Measurements from ENCODE around the gene TLR2.

The TLR2 gene, protein sequence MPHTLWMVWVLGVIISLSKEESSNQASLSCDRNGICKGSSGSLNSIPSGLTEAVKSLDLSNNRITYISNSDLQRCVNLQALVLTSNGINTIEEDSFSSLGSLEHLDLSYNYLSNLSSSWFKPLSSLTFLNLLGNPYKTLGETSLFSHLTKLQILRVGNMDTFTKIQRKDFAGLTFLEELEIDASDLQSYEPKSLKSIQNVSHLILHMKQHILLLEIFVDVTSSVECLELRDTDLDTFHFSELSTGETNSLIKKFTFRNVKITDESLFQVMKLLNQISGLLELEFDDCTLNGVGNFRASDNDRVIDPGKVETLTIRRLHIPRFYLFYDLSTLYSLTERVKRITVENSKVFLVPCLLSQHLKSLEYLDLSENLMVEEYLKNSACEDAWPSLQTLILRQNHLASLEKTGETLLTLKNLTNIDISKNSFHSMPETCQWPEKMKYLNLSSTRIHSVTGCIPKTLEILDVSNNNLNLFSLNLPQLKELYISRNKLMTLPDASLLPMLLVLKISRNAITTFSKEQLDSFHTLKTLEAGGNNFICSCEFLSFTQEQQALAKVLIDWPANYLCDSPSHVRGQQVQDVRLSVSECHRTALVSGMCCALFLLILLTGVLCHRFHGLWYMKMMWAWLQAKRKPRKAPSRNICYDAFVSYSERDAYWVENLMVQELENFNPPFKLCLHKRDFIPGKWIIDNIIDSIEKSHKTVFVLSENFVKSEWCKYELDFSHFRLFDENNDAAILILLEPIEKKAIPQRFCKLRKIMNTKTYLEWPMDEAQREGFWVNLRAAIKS

DNA sequence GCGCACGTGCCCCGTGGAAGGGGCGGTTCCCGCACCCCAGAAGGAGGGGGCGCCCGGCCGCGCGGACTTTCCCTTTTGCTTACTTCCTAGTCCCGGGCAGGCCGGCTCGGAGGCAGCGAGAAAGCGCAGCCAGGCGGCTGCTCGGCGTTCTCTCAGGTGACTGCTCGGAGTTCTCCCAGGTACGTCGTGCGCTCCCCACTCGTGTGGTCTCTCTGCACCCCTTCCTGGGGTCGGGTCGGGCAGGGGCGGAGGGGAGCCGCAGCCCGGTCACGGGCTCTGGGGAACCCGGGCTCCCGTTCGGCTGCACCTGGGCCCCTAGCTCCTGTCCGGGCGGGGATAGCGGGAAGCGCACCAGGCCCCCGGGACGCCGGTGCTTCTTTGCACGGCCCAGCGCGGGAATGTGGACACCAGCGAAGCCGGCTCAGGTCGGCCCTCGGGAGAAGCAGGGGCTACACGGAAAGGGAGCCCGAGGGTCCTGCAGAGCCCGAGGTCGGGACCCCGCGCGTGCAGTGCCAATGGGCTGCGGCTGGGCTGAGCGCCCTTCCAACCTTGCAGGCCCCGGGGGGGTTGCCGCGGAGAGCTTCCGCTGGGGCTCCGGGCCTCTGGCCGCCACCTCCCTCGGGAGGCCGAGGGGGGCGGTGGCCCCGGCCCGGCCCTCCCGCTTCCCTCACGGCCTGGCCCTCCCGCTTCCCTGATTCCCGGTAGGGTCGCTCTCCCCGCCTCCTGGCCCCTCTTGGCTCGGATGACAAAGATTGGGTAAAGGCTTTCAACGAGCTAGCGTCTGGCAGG, at the start of gene TLR2:
Gene TLR2 (plus strand): TSS at position 99 of the 789 bp plus-strand sequence. CDS start 18,628 bp downstream, outside the sequence.
- DNase-seq: peak; percentile 63

DNA sequence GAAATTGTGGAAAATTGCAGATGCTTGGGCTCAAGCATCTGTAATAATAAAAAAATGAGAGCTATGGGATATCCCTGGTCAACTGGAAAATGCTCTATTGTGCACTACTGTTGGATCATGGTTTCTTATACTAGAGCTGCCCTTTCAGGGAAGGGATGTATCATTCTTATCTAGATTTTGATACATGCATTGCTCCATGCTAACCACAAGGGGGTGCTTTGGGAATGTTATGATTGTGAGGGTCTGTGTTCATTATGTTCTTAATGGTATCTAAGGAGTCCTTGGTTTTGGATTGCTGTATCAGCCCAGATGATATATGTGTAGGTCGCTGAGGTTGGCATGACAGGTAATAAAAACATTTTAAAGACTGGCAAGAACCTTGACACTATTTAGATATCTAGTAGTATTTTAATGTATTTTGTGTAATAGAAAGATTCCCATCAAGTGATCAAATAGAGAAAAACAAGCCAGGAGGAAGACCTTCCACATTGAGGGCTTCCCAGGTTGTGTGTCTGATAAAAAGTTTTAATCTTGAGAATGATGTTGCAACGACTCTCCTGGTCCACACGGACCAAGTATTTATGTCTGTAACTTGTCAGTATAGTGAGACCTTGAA, 49.2 kb upstream of the TLR2 start:
- no peak for DNase-seq

DNA sequence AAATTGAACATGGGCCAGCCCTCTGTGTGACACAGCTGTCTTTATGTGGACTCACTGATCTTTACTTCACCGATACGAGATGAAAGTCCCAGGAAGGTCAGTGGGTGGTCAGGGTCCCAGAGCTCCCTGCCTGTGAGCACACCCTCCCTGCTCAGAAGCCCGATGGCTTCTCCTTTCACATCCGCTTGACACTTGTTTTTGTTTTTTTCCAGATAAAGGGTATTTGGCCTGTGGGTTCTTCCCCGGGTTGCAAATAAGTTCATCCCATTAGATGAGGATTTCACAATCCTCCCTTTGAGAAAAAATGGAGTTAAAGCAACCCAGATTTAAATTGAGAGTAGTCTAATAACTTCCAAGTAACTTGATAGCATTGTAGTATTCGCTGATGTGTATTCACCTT, 48.2 kb upstream of the TLR2 start:
- no peak for DNase-seq

DNA sequence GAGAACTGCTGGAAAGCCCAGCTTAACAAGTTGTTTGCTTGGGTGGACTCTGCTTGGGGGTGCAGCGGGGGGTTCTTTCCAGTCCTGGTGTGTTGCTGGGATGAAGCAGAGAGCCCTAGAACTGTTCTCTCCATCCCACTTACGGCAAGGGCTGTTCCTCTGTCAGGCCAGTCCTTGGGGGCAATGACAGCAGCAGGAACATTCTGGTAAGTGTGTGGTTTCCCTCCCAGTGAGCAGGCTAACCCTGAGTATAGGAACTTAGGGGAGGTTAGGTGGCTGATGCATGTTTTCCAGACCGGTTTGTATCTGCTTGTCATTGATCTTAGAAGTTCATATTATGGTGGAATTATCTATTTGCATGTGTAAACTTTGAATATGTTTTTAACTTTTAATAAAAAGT, 46.9 kb upstream of the TLR2 start:
- no peak for DNase-seq

DNA sequence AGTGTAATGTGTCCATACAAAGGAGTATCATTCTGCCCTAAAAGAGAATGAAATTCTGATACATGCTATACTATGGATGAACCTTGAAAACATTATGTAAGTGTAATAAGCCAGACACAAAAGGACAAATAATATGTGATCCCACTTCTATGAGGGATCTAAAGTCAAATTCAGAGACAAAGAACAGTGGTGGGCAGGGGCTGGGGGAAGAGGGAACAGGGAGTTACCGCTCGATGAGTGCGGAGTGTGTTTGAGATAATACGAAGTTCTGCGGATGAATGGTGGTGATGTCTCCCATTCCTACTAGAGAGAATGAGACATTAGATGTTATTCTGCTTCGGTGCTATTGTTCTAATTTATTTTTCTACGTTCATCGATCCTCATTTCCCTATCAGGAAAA, 46.1 kb upstream of the TLR2 start:
- DNase-seq: no peak

DNA sequence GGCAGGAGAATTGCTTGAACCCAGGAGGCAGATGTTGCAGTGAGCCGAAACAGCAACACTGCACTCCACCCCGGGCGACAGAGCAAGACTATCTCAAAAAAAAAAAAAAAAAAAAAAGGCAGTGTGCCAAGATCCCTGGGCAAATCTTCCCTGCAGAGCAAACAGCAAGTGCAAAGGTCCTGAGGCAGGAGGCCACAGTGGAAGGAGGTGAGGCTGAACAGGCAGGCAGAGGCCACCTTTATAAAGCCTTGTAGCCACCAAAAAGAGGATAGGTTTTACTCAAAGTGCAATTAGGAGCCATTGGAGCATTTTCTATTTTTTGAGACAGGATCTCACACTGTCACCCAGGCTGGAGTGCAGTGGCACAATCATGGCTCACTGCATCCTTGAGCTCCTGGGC, 45.1 kb upstream of the TLR2 start:
- no peak for DNase-seq

DNA sequence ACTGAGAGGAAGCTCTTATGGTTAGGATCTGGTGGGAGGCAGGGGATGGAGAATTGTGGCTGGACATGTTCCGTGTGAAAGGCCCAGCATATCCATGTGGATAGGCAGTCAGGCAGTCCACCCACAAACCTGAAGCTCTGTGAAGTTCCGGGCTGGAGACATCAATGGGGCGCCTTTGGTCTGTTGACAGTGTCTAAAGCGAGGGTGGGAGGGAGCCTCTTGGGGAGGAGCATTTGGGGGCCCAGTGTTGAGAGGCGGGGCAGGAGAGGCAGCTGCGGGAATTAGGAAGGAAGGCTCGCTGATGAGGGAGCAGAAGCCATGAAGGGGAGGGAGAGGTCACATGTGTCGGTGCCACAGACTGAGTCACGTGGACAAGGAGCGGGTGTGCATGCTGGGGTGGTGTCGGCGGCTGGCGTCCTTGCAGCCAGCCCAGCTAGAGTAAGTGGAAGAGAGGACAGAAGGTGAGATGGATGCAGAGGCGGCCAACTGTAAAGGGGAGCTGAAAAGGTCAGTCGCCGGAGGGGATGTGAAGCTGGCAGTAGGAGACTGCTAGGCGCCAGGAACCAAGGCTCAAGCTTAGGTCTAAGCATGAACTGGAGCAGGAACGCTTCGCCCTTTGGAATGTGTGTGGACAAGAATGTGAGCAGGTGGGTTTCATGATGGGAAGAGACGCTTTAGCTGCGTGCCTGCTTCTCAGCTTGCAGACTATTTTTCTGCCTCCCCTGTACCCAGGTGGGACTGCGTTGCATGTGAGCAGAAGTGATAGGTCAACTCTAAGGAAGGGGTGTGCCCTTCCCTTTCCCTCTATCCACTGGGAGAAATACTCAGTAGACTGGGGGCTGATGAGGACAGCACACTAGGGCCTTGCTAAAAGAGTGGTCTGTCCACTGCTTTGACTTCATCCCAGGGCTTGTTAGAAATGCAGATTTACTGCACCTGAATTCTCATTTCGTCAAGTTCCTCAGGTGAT, 44.0 kb upstream of the TLR2 start:
- no peak for DNase-seq

DNA sequence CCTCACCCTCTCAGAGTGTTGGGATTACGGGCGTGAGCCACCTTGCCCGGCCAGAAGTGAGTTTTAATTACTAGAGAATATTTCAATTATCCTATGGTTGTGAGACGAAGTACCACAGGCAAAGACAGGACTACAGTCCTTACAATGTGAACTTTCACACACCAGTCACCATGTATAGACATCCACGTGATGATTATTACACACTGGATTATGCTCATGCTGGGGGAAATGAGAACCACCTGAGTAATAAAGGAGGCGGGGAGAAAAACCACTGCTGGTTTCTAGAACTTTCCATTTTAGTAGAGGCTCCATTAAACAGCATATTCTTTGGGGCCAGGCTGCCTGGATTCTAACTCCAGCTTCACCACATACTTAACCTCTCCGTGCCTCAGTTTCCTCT, 42.5 kb upstream of the TLR2 start:
- no peak for DNase-seq

DNA sequence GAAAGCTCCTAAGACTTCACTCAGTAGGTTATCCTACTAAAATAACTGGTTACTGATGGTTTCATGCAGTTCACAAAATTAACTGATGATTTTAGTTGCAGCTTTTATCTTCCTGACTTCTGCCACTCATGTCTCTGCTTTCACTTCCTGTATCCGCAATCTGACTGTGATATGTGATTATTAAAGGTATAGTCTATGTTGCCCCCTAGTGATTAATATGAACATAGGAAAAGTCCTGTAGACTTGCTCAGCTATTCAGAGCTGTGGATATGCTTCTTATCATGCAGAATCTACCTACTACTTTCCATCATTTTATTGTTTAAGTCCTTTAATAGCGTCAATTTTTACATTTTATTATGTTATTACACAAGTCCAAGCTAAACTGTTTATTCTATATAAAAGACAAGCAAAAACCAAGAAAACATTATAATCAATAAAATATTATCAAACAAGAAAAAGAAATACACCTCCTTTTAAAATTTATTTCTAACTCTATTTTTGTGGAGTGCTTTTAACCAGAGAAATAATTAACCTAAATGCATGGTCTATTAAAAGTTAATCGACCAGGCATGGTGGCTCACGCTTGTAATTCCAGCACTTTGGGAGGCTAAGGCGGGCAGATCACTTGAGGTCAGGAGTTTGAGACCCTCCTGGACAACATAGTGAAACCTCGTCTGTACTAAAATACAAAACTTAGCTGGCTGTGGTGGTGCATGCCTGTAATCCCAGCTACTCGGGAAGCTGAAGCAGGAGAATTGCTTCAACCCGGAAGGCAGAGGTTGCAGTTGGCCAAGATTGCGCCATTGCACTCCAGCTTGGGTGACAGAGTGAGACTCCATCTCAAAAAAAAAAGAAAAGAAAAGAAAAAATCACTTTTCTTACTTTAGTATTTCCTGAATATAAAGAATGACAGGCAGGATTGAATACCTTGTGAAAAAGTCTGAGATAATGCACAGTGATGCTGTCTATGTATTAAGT, 40.4 kb upstream of the TLR2 start:
- DNase-seq: peak; percentile 62

DNA sequence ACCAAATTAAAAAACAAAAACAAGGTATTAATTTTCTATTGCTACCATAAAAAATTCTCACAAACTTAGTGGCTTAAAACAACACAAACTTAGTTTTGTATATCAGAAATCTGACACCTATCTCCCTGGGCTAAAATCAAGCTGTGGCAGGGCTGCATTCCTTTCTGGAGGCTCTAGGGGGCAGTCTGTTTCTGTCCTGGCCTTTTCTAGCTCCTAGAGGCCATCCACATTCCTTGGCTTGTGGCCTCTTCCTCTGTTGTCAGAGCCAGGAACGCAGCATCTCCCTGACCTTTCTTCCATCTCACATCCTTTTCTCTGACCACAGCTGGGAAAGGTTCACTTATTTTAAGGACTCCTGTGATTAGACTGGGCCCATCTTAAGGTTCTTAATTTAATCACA, 38.9 kb upstream of the TLR2 start:
- peak; percentile 5 for DNase-seq

DNA sequence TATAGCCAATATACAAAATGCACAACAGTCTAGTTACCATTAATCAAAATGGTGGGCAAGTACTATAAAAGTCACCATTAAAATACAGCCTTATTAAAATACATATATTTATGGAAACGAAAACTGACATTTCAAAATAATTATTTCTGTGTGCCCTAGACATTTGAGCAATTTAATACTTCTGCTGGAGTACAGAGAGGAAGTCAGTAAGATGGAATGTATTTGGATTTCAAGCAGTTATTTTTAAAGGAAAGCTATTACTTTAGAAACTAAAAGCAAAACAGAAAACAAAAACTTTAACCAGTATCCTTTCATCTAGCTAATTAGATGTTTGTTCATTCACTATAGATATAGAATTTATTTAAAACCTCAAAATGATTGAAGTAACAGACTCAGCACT, 37.8 kb upstream of the TLR2 start:
- no peak for DNase-seq

DNA sequence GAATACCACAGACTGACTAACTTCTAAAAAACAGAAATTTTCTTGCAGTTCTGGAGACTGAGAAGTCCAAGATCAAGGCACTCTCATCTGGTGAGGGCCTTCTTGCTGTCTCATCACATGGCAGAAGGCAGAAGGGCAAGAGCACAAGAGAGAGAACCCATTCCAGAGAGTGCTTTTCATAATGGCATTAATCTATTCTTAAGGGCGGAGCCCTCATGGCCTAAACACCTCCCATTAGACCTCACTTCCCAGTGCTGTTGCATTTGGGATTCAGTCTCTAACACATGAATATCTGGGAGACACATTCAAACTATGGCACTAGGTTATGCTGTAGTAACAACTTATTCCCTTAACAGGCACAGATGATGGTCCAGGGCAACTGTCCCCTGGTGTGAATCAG, 37.1 kb upstream of the TLR2 start:
- no peak for DNase-seq

DNA sequence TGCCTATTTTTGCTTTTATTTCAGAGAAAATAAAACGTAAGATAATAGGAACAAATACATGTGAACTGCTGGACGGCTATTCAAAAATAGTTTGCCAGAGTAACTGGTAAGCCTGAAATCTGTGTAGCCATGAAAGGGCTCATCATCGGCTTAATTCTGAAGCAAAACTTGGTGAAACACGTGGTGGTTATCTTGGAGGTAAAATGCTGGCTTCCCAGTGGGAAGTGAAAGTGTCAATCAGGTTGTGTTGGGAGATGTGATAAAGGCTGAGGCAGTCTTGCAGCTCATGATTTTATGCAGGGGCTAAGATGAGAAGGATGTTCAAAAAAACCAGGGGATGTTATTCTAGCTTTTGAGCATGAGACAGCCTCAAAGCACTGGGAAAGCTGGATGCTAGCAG, 36.1 kb upstream of the TLR2 start:
- DNase-seq: no peak

DNA sequence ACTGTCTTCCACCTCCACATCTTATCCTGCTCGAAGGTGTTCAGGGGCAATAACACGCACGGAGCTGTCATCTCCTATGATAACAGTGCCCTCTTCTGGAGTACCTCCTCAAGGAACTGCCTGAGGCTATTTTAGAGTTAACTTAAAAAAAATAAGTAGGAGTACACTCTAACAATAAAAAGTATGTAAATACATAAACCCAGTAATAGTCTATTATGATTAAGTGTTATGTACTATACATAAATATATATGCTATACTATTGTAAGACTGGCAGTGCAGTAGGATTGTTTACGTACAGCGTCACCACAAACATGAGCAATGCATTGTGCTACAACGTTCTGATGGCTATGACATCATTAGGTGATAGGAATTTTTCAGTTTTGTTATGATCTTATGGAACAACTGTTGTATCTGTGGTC, 34.5 kb upstream of the TLR2 start:
- peak; percentile 8 for DNase-seq

DNA sequence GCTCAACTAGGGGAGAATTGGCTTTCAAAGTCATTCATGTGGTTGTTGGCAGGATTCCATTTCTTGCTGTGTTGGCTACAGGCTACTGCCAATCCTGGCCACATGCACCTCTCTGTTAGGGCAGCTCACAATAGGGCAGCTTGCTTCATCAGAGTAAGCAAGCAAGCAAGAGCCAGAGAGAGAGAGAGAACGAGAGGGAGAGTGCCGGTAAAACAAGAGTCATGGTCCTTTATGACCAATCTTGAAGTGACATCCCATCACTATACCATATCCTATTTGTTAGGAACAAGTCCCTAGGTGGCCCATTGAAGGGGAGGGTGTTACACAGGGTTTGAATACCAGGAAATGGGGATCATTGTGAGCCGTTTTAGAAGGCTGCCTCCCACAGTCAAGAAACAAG, 33.0 kb upstream of the TLR2 start:
- no peak for DNase-seq

DNA sequence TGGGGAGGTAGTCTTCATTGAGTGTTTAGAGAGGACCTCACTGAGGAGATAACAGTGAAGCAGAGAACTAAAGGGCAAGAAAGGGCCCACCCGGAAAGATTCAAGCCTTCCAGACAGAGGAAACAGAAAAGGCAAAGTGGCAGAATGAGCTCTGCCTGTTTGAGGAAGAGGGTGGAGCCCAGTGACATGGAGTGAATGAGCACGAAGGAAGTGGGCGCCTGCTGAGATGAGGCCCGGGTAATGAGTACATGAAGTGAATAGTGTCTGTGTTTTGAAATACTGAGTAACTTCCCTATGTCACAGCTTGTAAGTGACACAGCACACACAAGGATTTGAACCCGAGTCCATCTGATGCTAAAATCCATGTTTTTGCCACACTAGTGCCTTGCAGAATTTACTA, 32.5 kb upstream of the TLR2 start:
- no peak for DNase-seq

DNA sequence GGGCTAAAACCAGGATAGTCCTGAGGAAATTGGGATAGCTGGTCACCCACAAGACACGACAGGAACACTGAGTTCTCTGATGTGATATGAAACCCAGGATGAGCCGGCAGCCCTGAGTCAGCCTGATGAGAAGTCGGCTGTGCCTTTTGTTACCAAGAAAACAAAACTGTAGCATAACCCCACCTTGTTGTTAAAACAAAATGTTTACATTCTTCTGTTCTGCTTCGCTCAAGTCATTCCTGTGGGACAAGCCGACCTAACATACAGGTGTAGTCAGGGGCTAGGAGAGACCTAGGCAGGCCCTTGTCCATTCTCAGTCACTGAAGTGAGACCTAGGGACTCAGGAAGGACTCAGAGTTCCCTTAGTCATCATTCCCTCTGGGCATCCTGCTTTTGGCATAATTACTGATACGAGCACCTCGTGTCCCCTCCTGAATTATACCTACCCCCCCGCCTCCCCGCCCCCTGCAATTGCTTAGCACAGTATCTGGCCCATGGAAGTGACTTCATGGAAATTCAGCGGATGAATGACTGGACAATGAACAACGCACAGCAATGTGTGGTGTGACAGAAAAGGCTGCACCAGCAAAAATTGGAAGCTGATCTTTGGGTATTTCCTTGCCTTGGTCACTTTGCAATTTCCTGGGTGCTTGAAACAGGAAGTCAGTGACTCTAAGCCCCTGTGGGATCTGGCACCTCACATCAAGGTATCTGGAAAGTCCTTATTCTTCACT, 31.9 kb upstream of the TLR2 start:
- DNase-seq: no peak

DNA sequence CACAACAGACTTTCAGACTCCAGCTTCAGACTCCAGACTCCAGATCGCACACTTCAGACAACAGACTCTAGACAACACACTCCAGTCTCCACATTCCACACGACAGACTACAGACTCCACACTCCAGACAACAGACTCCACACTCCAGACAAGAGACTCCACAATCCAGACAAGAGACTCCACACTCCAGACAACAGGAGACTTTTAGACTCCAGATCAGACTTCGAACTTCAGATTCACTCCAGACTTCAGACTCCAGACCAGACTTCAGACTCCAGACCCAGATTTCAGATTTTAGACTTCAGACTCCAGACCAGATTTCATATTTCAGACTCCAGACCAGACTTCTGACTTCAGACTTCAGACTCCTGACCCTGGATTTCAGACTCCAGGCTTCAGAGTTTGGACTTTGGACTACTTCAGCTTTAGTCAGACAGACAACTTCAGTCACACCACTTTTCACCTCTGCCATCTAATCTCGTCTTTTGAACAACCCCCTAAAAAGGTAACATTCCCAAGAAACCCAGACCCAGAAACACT, 29.0 kb upstream of the TLR2 start:
- DNase-seq: no peak

DNA sequence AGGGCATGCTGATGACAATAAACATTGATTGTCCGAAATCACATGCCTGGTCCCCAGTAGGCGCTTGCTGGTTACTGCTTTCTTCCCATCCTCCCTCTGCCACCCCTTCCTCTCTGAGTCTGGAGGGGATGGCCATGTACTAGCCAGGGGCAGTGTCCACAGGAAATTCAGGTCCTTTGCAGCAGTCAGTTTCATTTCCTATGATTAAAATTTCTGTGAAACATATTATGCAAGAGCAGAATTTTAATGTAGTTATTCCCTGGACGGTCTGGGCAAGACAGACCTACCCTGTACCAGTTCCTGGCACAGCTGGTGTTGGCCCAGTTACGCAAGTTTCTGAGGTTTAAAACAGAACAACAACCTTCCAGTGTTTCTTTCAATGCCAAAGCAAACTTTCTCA, 28.2 kb upstream of the TLR2 start:
- DNase-seq: no peak
